Measurements from ENCODE around the gene CEP112.

Gene CEP112

GRCh38 chr17:66227212-66228045 lies 35.5 kb upstream of the CEP112 start:
- no peaks in the 10 kb centered on the region for H3K36me3 ChIP-seq (ENCODE audit: control insufficient read depth, insufficient read depth, low read length)
- H3K9me3 ChIP-seq (ENCODE audit: control insufficient read depth, insufficient read depth, low read length): no peaks in the 10 kb centered on the region
- no peak overlapping the region for H3K9ac ChIP-seq (ENCODE audit: low read depth, low read length)
- H3K27ac ChIP-seq (ENCODE audit: low read depth, low read length): no peak overlapping the region
- H3K4me1 ChIP-seq (ENCODE audit: control insufficient read depth, insufficient read depth, low read length): no peaks in the 10 kb centered on the region
- H3K4me3 ChIP-seq (ENCODE audit: low read depth, low read length): no peak overlapping the region
- no peaks in the 10 kb centered on the region for H3K27me3 ChIP-seq (ENCODE audit: control insufficient read depth, insufficient read depth, low read length)

- Histone ChIP-seq H3K9ac (ENCODE audit: low read depth, low read length) (no peak overlapping the region), H3K4me1 (ENCODE audit: control insufficient read depth, insufficient read depth, low read length) (no peaks in the 10 kb centered on the region), H3K27me3 (ENCODE audit: control insufficient read depth, insufficient read depth, low read length) (no peaks in the 10 kb centered on the region), H3K36me3 (ENCODE audit: control insufficient read depth, insufficient read depth, low read length) (no peaks in the 10 kb centered on the region), H3K4me3 (ENCODE audit: low read depth, low read length) (no peak overlapping the region), H3K27ac (ENCODE audit: low read depth, low read length) (no peak overlapping the region), H3K9me3 (ENCODE audit: control insufficient read depth, insufficient read depth, low read length) (no peaks in the 10 kb centered on the region)
Observed at GRCh38 chr17:66222798-66223350, 30.9 kb upstream of the CEP112 start.

- H3K9ac ChIP-seq (ENCODE audit: low read depth, low read length): no peak overlapping the region
- H3K4me1 ChIP-seq (ENCODE audit: control insufficient read depth, insufficient read depth, low read length): no peaks in the 10 kb centered on the region
- H3K27me3 ChIP-seq (ENCODE audit: control insufficient read depth, insufficient read depth, low read length): no peaks in the 10 kb centered on the region
- no peaks in the 10 kb centered on the region for H3K9me3 ChIP-seq (ENCODE audit: control insufficient read depth, insufficient read depth, low read length)
- no peak overlapping the region for H3K4me3 ChIP-seq (ENCODE audit: low read depth, low read length)
- H3K27ac ChIP-seq (ENCODE audit: low read depth, low read length): no peak overlapping the region
- H3K36me3 ChIP-seq (ENCODE audit: control insufficient read depth, insufficient read depth, low read length): no peaks in the 10 kb centered on the region
Observed at GRCh38 chr17:66221755-66222530, 30.0 kb upstream of the CEP112 start.

- H3K27ac ChIP-seq (ENCODE audit: low read depth, low read length): no peak overlapping the region
- H3K4me3 ChIP-seq (ENCODE audit: low read depth, low read length): no peak overlapping the region
- H3K9me3 ChIP-seq (ENCODE audit: control insufficient read depth, insufficient read depth, low read length): no peaks in the 10 kb centered on the region
- H3K36me3 ChIP-seq (ENCODE audit: control insufficient read depth, insufficient read depth, low read length): no peaks in the 10 kb centered on the region
- H3K4me1 ChIP-seq (ENCODE audit: control insufficient read depth, insufficient read depth, low read length): no peaks in the 10 kb centered on the region
- no peaks in the 10 kb centered on the region for H3K27me3 ChIP-seq (ENCODE audit: control insufficient read depth, insufficient read depth, low read length)
- no peak overlapping the region for H3K9ac ChIP-seq (ENCODE audit: low read depth, low read length)
Observed at GRCh38 chr17:66221343-66221742, 29.4 kb upstream of the CEP112 start.

- no peaks in the 10 kb centered on the region for H3K9me3 ChIP-seq (ENCODE audit: control insufficient read depth, insufficient read depth, low read length)
Observed at GRCh38 chr17:66220079-66220835, 28.3 kb upstream of the CEP112 start.

GRCh38 chr17:66215529-66215911 lies 23.6 kb upstream of the CEP112 start:
- Histone ChIP-seq H3K4me1 (ENCODE audit: control insufficient read depth, insufficient read depth, low read length) (no peaks in the 10 kb centered on the region), H3K9ac (ENCODE audit: low read depth, low read length) (no peak overlapping the region), H3K27me3 (ENCODE audit: control insufficient read depth, insufficient read depth, low read length) (no peaks in the 10 kb centered on the region), H3K27ac (ENCODE audit: low read depth, low read length) (no peak overlapping the region), H3K4me3 (ENCODE audit: low read depth, low read length) (no peak overlapping the region), H3K9me3 (ENCODE audit: control insufficient read depth, insufficient read depth, low read length) (no peaks in the 10 kb centered on the region), H3K36me3 (ENCODE audit: control insufficient read depth, insufficient read depth, low read length) (no peaks in the 10 kb centered on the region)

More at GRCh38 chr17:66220079-66220835, 28.3 kb upstream of the CEP112 start:
- Histone ChIP-seq H3K9ac (ENCODE audit: low read depth, low read length) (no peak overlapping the region), H3K36me3 (ENCODE audit: control insufficient read depth, insufficient read depth, low read length) (no peaks in the 10 kb centered on the region), H3K27ac (ENCODE audit: low read depth, low read length) (no peak overlapping the region), H3K27me3 (ENCODE audit: control insufficient read depth, insufficient read depth, low read length) (no peaks in the 10 kb centered on the region), H3K4me3 (ENCODE audit: low read depth, low read length) (no peak overlapping the region), H3K4me1 (ENCODE audit: control insufficient read depth, insufficient read depth, low read length) (no peaks in the 10 kb centered on the region)

- Histone ChIP-seq H3K4me1 (ENCODE audit: control insufficient read depth, insufficient read depth, low read length) (no peaks in the 10 kb centered on the region), H3K27ac (ENCODE audit: low read depth, low read length) (no peak overlapping the region), H3K9ac (ENCODE audit: low read depth, low read length) (no peak overlapping the region), H3K4me3 (ENCODE audit: low read depth, low read length) (no peak overlapping the region), H3K9me3 (ENCODE audit: control insufficient read depth, insufficient read depth, low read length) (no peaks in the 10 kb centered on the region), H3K27me3 (ENCODE audit: control insufficient read depth, insufficient read depth, low read length) (no peaks in the 10 kb centered on the region), H3K36me3 (ENCODE audit: control insufficient read depth, insufficient read depth, low read length) (no peaks in the 10 kb centered on the region)
Observed at GRCh38 chr17:66214884-66215528, 23.1 kb upstream of the CEP112 start.

GRCh38 chr17:66211047-66211810 lies 19.3 kb upstream of the CEP112 start:
- Histone ChIP-seq H3K27me3 (ENCODE audit: control insufficient read depth, insufficient read depth, low read length) (no peaks in the 10 kb centered on the region), H3K4me3 (ENCODE audit: low read depth, low read length) (no peak overlapping the region), H3K9ac (ENCODE audit: low read depth, low read length) (no peak overlapping the region), H3K27ac (ENCODE audit: low read depth, low read length) (no peak overlapping the region), H3K36me3 (ENCODE audit: control insufficient read depth, insufficient read depth, low read length) (no peaks in the 10 kb centered on the region), H3K4me1 (ENCODE audit: control insufficient read depth, insufficient read depth, low read length) (no peaks in the 10 kb centered on the region), H3K9me3 (ENCODE audit: control insufficient read depth, insufficient read depth, low read length) (peaks cover 5% of the 10 kb centered on the region; the same call in 1 of the 2 replicates)

GRCh38 chr17:66210208-66210574 lies 18.3 kb upstream of the CEP112 start:
- no peak overlapping the region for H3K27ac ChIP-seq (ENCODE audit: low read depth, low read length)
- no peaks in the 10 kb centered on the region for H3K4me1 ChIP-seq (ENCODE audit: control insufficient read depth, insufficient read depth, low read length)
- H3K27me3 ChIP-seq (ENCODE audit: control insufficient read depth, insufficient read depth, low read length): no peaks in the 10 kb centered on the region

GRCh38 chr17:66207936-66208335 lies 16.0 kb upstream of the CEP112 start:
- Histone ChIP-seq H3K4me3 (ENCODE audit: low read depth, low read length) (no peak overlapping the region), H3K4me1 (ENCODE audit: control insufficient read depth, insufficient read depth, low read length) (no peaks in the 10 kb centered on the region), H3K9ac (ENCODE audit: low read depth, low read length) (no peak overlapping the region), H3K9me3 (ENCODE audit: control insufficient read depth, insufficient read depth, low read length) (peaks cover 5% of the 10 kb centered on the region; the same call in 1 of the 2 replicates), H3K27me3 (ENCODE audit: control insufficient read depth, insufficient read depth, low read length) (no peaks in the 10 kb centered on the region), H3K36me3 (ENCODE audit: control insufficient read depth, insufficient read depth, low read length) (no peaks in the 10 kb centered on the region), H3K27ac (ENCODE audit: low read depth, low read length) (no peak overlapping the region)

More at GRCh38 chr17:66210208-66210574, 18.3 kb upstream of the CEP112 start:
- Histone ChIP-seq H3K9ac (ENCODE audit: low read depth, low read length) (no peak overlapping the region), H3K36me3 (ENCODE audit: control insufficient read depth, insufficient read depth, low read length) (no peaks in the 10 kb centered on the region), H3K4me3 (ENCODE audit: low read depth, low read length) (no peak overlapping the region), H3K9me3 (ENCODE audit: control insufficient read depth, insufficient read depth, low read length) (peaks cover 5% of the 10 kb centered on the region; the same call in 1 of the 2 replicates)

All from HUES48 (cell line).